SK-N-SH (cell line): ENCODE data around the gene ERV3-1.
"Not testable (repeated sequence)": the region's sequence is repeated elsewhere in the genome, so short reads cannot be mapped to it uniquely, and the experiment has no call there.

Experiments used
- CTCF ChIP-seq: fragments of 200-600 bp; sonication (generic); IDR thresholded peaks from 2 replicates; pipeline ENCODE4 v1.6.1; 2017; ENCODE audit warnings: antibody characterized with exemption, mild to moderate bottlenecking, moderate library complexity
- ELF1 ChIP-seq: IDR thresholded peaks from 2 replicates; pipeline ENCODE4 v1.4.0; 2012
- EP300 ChIP-seq, 2 experiments: IDR thresholded peaks; 2 replicates each; pipeline versions ENCODE4 v1.4.0 to v1.6.1; 2012; ENCODE audit warnings: borderline replicate concordance in 1 of 2, low read depth in 1 of 2, low read length in 1 of 2
- EZH2phosphoT487 ChIP-seq: fragments of 200-600 bp; sonication (generic); IDR thresholded peaks from 2 replicates; pipeline ENCODE4 v1.6.1; 2017; ENCODE audit warnings: low read depth, mixed run types, mild to moderate bottlenecking, antibody characterized with exemption, moderate library complexity, borderline replicate concordance
- GATA2 ChIP-seq: sonication (generic); formaldehyde crosslinking; IDR thresholded peaks from 2 replicates; pipeline ENCODE4 v1.5.0; 2020; ENCODE audit warnings: mild to moderate bottlenecking, missing genetic modification reagents
- POLR2AphosphoS5 ChIP-seq: IDR thresholded peaks from 2 replicates; pipeline ENCODE4 v1.6.1; 2012; ENCODE audit warnings: low read depth, low read length
- RAD21 ChIP-seq: IDR thresholded peaks from 2 replicates; pipeline ENCODE4 v1.6.1; 2012; ENCODE audit warnings: mild to moderate bottlenecking, low read length
- RCOR1 ChIP-seq: fragments of 150-350 bp; IDR thresholded peaks from 2 replicates; pipeline ENCODE4 v1.6.1; 2017; ENCODE audit warnings: antibody characterized with exemption, low read length
- REST ChIP-seq: IDR thresholded peaks from 2 replicates; pipeline ENCODE4 v1.6.1; 2012; ENCODE audit warnings: mild to moderate bottlenecking, low read depth, low read length, moderate library complexity
- TAF1 ChIP-seq: IDR thresholded peaks from 2 replicates; pipeline ENCODE4 v1.6.1; 2012; ENCODE audit warnings: low read depth, mild to moderate bottlenecking, low read length, moderate library complexity, borderline replicate concordance
- ZBTB33 ChIP-seq: IDR thresholded peaks from 2 replicates; pipeline ENCODE4 v1.4.0; 2012; ENCODE audit warnings: low read depth, borderline replicate concordance

- not testable (repeated sequence) for TF ChIP-seq POLR2AphosphoS5; CTCF; GATA2 (CRISPR knock-in tag); EZH2phosphoT487; ELF1; RCOR1; ZBTB33; EP300 (IDR thresholded peaks at IDR 0.05; ENCODE audit: borderline replicate concordance in 1 of 2, low read depth in 1 of 2, low read length in 1 of 2); RAD21; TAF1; REST
Observed at GRCh38 chr7:65034120-65034782, 27.8 kb upstream of the ERV3-1 start.
